GM18507 (cell line): ENCODE data around the gene CEP295NL.

Source experiments
- DNase-seq: peaks from one replicate; pipeline ENCODE4 v3.0.0; 2011; ENCODE audit warnings: low read depth; ENCODE audit not compliant: insufficient read length; ENCODE audit errors: extremely low spot score
- FAIRE-seq: peaks from 2 replicates; lab custom pipeline; 2011; peaks lifted over from hg19 to GRCh38; lab: Jason Lieb, UNC

CEP295NL gene

GRCh38 chr17:78933025-78933958 is 30.3 kb upstream of the CEP295NL start:
- FAIRE-seq (peak; percentile 24), DNase-seq (peak; percentile 38)

- DNase-seq (no peak), FAIRE-seq (no peak)
Observed at GRCh38 chr17:78929908-78930775, 27.1 kb upstream of the CEP295NL start.

GRCh38 chr17:78925662-78926555 is 22.9 kb upstream of the CEP295NL start:
- DNase-seq (no peak), FAIRE-seq (no peak)

- no peak for DNase-seq
Observed at GRCh38 chr17:78925234-78925633, 22.2 kb upstream of the CEP295NL start, which contains the start of gene TIMP2. TIMP2 (minus strand) TSS chr17:78925387; CDS start chr17:78925088, 299 bp downstream.

GRCh38 chr17:78924481-78925151 is 21.6 kb upstream of the CEP295NL start:
- DNase-seq = no peak

More at GRCh38 chr17:78925234-78925633, 22.2 kb upstream of the CEP295NL start, which contains the start of gene TIMP2:
- no peak for FAIRE-seq

GRCh38 chr17:78923660-78924453 is 20.9 kb upstream of the CEP295NL start:
- DNase-seq (no peak), FAIRE-seq (peak; percentile 74)

More at GRCh38 chr17:78924481-78925151, 21.6 kb upstream of the CEP295NL start:
- no peak for FAIRE-seq

- FAIRE-seq = no peak
- DNase-seq = no peak
Observed at GRCh38 chr17:78922816-78923498, 20.0 kb upstream of the CEP295NL start.

GRCh38 chr17:78921437-78921971 is 18.5 kb upstream of the CEP295NL start:
- DNase-seq = no peak
- no peak for FAIRE-seq

- no peak for DNase-seq
- FAIRE-seq = no peak
Observed at GRCh38 chr17:78920528-78920927, 17.5 kb upstream of the CEP295NL start.

- no peak for FAIRE-seq
- no peak for DNase-seq
Observed at GRCh38 chr17:78919861-78920450, 17.0 kb upstream of the CEP295NL start.

GRCh38 chr17:78918979-78919378 is 16.0 kb upstream of the CEP295NL start:
- no peak for FAIRE-seq
- no peak for DNase-seq

- no peak for FAIRE-seq
- no peak for DNase-seq
Observed at GRCh38 chr17:78917451-78918275, 14.7 kb upstream of the CEP295NL start.

GRCh38 chr17:78915872-78916632 is 13.1 kb upstream of the CEP295NL start:
- FAIRE-seq (no peak), DNase-seq (no peak)

- DNase-seq (no peak), FAIRE-seq (no peak)
Observed at GRCh38 chr17:78913115-78913514, 10.1 kb upstream of the CEP295NL start.

- FAIRE-seq (no peak), DNase-seq (no peak)
Observed at GRCh38 chr17:78912082-78912481, 9.1 kb upstream of the CEP295NL start.
